ENCODE results near the gene TNFRSF6B.

DNA sequence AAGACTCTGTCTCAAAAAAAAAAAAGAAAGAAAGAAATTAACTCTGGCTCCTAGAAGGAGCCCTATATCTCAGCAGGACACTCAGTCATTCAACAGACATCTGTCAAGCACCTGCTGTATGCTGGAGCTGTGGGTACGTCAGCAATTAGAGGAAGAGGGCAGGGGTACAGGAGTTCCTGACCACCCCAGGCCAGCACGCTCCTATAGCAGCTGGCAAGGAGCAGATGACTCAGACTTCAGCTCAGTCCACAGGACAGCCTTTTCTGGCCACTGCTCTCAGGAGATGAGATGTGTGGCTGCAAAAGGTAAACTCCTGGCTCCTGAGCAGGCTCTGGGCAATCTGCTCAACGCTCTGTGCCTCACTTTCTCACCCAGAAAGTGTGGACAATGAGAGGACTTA lies 40.0 kb upstream of the TNFRSF6B start:
- TF ChIP-seq, protein P1, sequence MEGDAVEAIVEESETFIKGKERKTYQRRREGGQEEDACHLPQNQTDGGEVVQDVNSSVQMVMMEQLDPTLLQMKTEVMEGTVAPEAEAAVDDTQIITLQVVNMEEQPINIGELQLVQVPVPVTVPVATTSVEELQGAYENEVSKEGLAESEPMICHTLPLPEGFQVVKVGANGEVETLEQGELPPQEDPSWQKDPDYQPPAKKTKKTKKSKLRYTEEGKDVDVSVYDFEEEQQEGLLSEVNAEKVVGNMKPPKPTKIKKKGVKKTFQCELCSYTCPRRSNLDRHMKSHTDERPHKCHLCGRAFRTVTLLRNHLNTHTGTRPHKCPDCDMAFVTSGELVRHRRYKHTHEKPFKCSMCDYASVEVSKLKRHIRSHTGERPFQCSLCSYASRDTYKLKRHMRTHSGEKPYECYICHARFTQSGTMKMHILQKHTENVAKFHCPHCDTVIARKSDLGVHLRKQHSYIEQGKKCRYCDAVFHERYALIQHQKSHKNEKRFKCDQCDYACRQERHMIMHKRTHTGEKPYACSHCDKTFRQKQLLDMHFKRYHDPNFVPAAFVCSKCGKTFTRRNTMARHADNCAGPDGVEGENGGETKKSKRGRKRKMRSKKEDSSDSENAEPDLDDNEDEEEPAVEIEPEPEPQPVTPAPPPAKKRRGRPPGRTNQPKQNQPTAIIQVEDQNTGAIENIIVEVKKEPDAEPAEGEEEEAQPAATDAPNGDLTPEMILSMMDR (conservative IDR thresholded peaks at IDR 0.05 in 1 of 2, IDR thresholded peaks at IDR 0.05 in 1 of 2; ENCODE audit: low read depth in 1 of 2, low read length in 2 of 2), result no peak
- TF ChIP-seq EZH2 (IDR thresholded peaks at IDR 0.05; ENCODE audit: low read length, missing control alignments), result no peak

All from fibroblast of lung (primary cell).